DND-41 (cell line): ENCODE data around the gene XPR1.
A peak's percentile ranks its signal among the peaks of the same experiment; 100 is the strongest.

Experiments used
- ATAC-seq: fragments of 200-7000 bp; cut with Tn5 transposase; 3 replicates; pipeline ENCODE4 v1.9.1; 2021; ENCODE audit warnings: low read depth; ENCODE audit not compliant: insufficient read depth
- DNase-seq: peaks from one replicate; pipeline ENCODE4 v3.0.0-alpha.2; 2020
- H2AFZ ChIP-seq: 2 replicates; pipeline ENCODE4 v1.6.0; 2012; ENCODE audit warnings: low read depth, low read length
- H3K27ac ChIP-seq: 2 replicates; pipeline ENCODE4 v1.5.1; 2012; ENCODE audit warnings: low read length, inconsistent platforms
- H3K27me3 ChIP-seq: fragments of 200-600 bp; sonication (generic); 2 replicates; pipeline ENCODE4 v1.6.0; 2012; ENCODE audit warnings: low read length, mild to moderate bottlenecking, inconsistent platforms; ENCODE audit not compliant: insufficient read depth, poor library complexity
- H3K36me3 ChIP-seq: 2 replicates; pipeline ENCODE4 v1.5.1; 2012; ENCODE audit warnings: low read length, inconsistent platforms; ENCODE audit not compliant: insufficient read depth
- H3K4me1 ChIP-seq: 2 replicates; pipeline ENCODE4 v1.5.1; 2012; ENCODE audit warnings: mild to moderate bottlenecking, low read length; ENCODE audit not compliant: insufficient read depth
- H3K4me2 ChIP-seq: 2 replicates; pipeline ENCODE4 v1.6.0; 2012; ENCODE audit warnings: mild to moderate bottlenecking, moderate library complexity, low read length, inconsistent platforms; ENCODE audit not compliant: insufficient read depth
- H3K4me3 ChIP-seq, 2 experiments: fragments of 200-600 bp in 1 of 2; shearing (Covaris generic) in 1 of 2; 2 replicates each; pipeline ENCODE4 v1.5.1; 2012 to 2016; ENCODE audit warnings: inconsistent platforms in 2 of 2, low read length in 2 of 2, mild to moderate bottlenecking in 2 of 2, low read depth in 1 of 2, moderate library complexity in 1 of 2
- H3K79me2 ChIP-seq: 2 replicates; pipeline ENCODE4 v1.6.0; 2012; ENCODE audit warnings: low read length, inconsistent platforms; ENCODE audit not compliant: insufficient read depth
- H3K9ac ChIP-seq: 2 replicates; pipeline ENCODE4 v1.6.0; 2012; ENCODE audit warnings: low read depth, mild to moderate bottlenecking, inconsistent platforms, low read length, moderate library complexity
- H3K9me3 ChIP-seq: 2 replicates; pipeline ENCODE4 v1.5.1; 2012; ENCODE audit warnings: low read length, moderate library complexity, mild to moderate bottlenecking, inconsistent platforms; ENCODE audit not compliant: insufficient read depth, severe bottlenecking
- H4K20me1 ChIP-seq: 2 replicates; pipeline ENCODE4 v1.6.0; 2012; ENCODE audit warnings: low read length; ENCODE audit not compliant: insufficient read depth
- EZH2 ChIP-seq: IDR thresholded peaks from 3 replicates; pipeline ENCODE4 v1.6.1; 2012; ENCODE audit warnings: borderline replicate concordance, low read depth, mild to moderate bottlenecking, moderate library complexity, low read length, inconsistent platforms; ENCODE audit not compliant: severe bottlenecking
- TF ChIP-seq, protein P1 (sequence below): IDR thresholded peaks from 2 replicates; pipeline ENCODE4 v1.5.1; 2012; ENCODE audit warnings: borderline replicate concordance, low read length, moderate library complexity, mild to moderate bottlenecking; ENCODE audit not compliant: poor library complexity, severe bottlenecking; ENCODE audit errors: extremely low read depth

The XPR1 gene

GRCh38 chr1:180919183-180919700, 287.4 kb downstream of the XPR1 start:
- Histone ChIP-seq H3K4me1 (no peaks in the 10 kb centered on the region), H2AFZ (no peak overlapping the region), H3K9me3 (no peaks in the 10 kb centered on the region), H3K9ac (no peak overlapping the region), H4K20me1 (no peaks in the 10 kb centered on the region), H3K4me3 (no peak overlapping the region), H3K79me2 (no peaks in the 10 kb centered on the region), H3K27me3 (no peaks in the 10 kb centered on the region), H3K4me2 (no peak overlapping the region), H3K36me3 (no peaks in the 10 kb centered on the region), H3K27ac (no peak overlapping the region)
- DNase-seq = no peak
- TF ChIP-seq, protein P1, sequence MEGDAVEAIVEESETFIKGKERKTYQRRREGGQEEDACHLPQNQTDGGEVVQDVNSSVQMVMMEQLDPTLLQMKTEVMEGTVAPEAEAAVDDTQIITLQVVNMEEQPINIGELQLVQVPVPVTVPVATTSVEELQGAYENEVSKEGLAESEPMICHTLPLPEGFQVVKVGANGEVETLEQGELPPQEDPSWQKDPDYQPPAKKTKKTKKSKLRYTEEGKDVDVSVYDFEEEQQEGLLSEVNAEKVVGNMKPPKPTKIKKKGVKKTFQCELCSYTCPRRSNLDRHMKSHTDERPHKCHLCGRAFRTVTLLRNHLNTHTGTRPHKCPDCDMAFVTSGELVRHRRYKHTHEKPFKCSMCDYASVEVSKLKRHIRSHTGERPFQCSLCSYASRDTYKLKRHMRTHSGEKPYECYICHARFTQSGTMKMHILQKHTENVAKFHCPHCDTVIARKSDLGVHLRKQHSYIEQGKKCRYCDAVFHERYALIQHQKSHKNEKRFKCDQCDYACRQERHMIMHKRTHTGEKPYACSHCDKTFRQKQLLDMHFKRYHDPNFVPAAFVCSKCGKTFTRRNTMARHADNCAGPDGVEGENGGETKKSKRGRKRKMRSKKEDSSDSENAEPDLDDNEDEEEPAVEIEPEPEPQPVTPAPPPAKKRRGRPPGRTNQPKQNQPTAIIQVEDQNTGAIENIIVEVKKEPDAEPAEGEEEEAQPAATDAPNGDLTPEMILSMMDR = no peak
- no peak for TF ChIP-seq EZH2
- ATAC-seq = 0 out of 3 replicates have a peak, but pooled peaks have one; percentile 30

GRCh38 chr1:180920193-180920592, 288.4 kb downstream of the XPR1 start:
- H3K27ac ChIP-seq = no peak overlapping the region
- H3K9ac ChIP-seq = no peak overlapping the region
- H3K4me3 ChIP-seq = no peak overlapping the region
- no peak overlapping the region for H3K4me2 ChIP-seq
- no peak overlapping the region for H2AFZ ChIP-seq
- H3K27me3 ChIP-seq = no peaks in the 10 kb centered on the region
- ATAC-seq (no peak), DNase-seq (no peak)
- no peaks in the 10 kb centered on the region for H3K79me2 ChIP-seq
- no peaks in the 10 kb centered on the region for H3K4me1 ChIP-seq
- H4K20me1 ChIP-seq = no peaks in the 10 kb centered on the region
- no peak for TF ChIP-seq EZH2
- TF ChIP-seq, protein P1 = no peak
- no peaks in the 10 kb centered on the region for H3K36me3 ChIP-seq
- H3K9me3 ChIP-seq = no peaks in the 10 kb centered on the region

DNA sequence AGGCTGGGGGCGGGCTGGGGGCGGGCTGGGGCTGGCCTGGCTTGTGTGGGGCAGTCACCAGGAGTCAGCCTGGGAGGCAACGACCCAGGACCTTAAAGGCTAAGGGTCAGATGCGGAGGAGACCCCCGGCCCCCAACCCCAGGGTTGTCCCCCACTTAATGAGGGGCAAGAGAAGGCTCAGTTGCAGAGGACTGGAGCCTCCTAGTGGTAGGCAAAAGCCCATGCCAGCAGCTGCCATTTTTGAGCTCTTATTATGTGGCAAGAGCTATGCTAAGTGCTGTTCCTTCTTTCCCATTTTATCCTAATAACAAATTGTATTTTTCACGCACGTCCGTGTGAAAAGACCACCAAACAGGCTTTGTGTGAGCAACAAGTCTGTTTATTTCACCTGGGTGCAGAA, 288.9 kb downstream of the XPR1 start:
- H2AFZ ChIP-seq = no peak overlapping the region
- no peak overlapping the region for H3K4me3 ChIP-seq
- no peak overlapping the region for H3K9ac ChIP-seq
- H3K9me3 ChIP-seq = no peaks in the 10 kb centered on the region
- H3K27me3 ChIP-seq = no peaks in the 10 kb centered on the region
- no peak overlapping the region for H3K4me2 ChIP-seq
- no peak for TF ChIP-seq EZH2
- TF ChIP-seq, protein P1 = peak; percentile 44
- no peaks in the 10 kb centered on the region for H4K20me1 ChIP-seq
- H3K4me1 ChIP-seq = no peaks in the 10 kb centered on the region
- no peak for DNase-seq
- H3K36me3 ChIP-seq = no peaks in the 10 kb centered on the region
- ATAC-seq = no peak
- H3K79me2 ChIP-seq = no peaks in the 10 kb centered on the region
- H3K27ac ChIP-seq = no peak overlapping the region

DNA sequence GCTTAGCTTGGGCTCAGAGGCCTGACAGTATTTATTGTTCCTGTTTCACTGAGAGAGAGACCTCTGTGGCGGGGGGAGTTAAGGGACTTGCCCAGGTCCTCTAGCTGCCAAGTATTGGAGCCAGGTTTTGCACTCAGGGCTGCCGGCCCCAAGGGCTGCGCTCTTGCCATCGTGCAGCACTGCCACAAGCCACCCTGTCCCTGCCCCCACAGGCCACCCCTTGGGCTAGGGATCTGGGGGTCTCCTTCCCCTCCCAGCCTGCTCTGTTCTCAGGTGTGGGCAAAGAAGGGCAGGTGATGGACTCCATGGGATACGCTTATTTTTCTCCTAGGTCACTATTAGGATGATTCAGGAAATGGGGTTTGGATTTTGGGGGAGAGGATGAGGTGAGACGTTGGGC, 289.6 kb downstream of the XPR1 start:
- Histone ChIP-seq H4K20me1 (no peaks in the 10 kb centered on the region), H3K79me2 (no peaks in the 10 kb centered on the region), H3K9me3 (no peaks in the 10 kb centered on the region), H2AFZ (no peak overlapping the region), H3K27ac (no peak overlapping the region), H3K4me1 (no peaks in the 10 kb centered on the region), H3K9ac (no peak overlapping the region), H3K4me3 (no peak overlapping the region), H3K27me3 (no peaks in the 10 kb centered on the region), H3K4me2 (no peak overlapping the region), H3K36me3 (no peaks in the 10 kb centered on the region)
- TF ChIP-seq, protein P1 = no peak
- no peak for TF ChIP-seq EZH2
- ATAC-seq (no peak), DNase-seq (no peak)
